Esophagus squamous epithelium (tissue), 5 donors: ENCODE data around the gene DPM3. TPM values are rescaled to one million over a fixed set of nuclear protein-coding genes. Genes with fewer than 3 reads are reported as not detected.

ENCODE experiments used
- DNase-seq: peaks from one replicate; lab custom pipeline; 2025; lab: John Stamatoyannopoulos, UW
- H3K27ac ChIP-seq, 4 donors: fragments of 200-600 bp; sonication (generic); one replicate each; pipeline ENCODE4 v1.5.1; 2016 to 2019; ENCODE audit warnings: mild to moderate bottlenecking in 1 of 4
- H3K27me3 ChIP-seq, 4 donors: fragments of 200-600 bp; sonication (generic); 1 replicate in 3 of 4; 2 replicates in 1 of 4; pipeline versions ENCODE4 v1.5.1 to v1.6.0; 2017 to 2021; ENCODE audit warnings: antibody characterized with exemption in 1 of 4
- H3K36me3 ChIP-seq, 3 donors: fragments of 200-600 bp; sonication (generic); one replicate each; pipeline ENCODE4 v1.5.1; 2016 to 2019
- H3K4me1 ChIP-seq, 3 donors: fragments of 200-600 bp; sonication (generic); one replicate each; pipeline ENCODE4 v1.5.1; 2017 to 2019
- H3K4me3 ChIP-seq, 4 donors: fragments of 200-600 bp; sonication (generic); 1 replicate in 3 of 4; 2 replicates in 1 of 4; pipeline ENCODE4 v1.5.1; 2016 to 2019; ENCODE audit warnings: mild to moderate bottlenecking in 2 of 4, moderate library complexity in 1 of 4
- H3K9me3 ChIP-seq, 3 donors: fragments of 200-600 bp; sonication (generic); one replicate each; pipeline ENCODE4 v1.5.1; 2016 to 2019
- POLR2A ChIP-seq, 4 donors: fragments of 450-650 bp; IDR thresholded peaks; one replicate each; pipeline ENCODE4 v1.6.1; 2017; ENCODE audit warnings: antibody characterized with exemption in 4 of 4, mild to moderate bottlenecking in 4 of 4, moderate library complexity in 3 of 4
- WGBS, 2 donors: methylation state at CpG; one replicate each; pipeline ENCODE4 v1.1.5; 2018; 5-methylcytosine and 5-hydroxymethylcytosine counted together
- intact Hi-C: fragments of 100-400 bp; cut with DNase I; formaldehyde crosslinking; loops from one replicate; pipeline ENCODE4 v1.15.0; 2022
- total RNA-seq, 4 donors: library from RNA; depleted of rRNA; stranded (reverse); fragments of >200 nt; gene quantifications; one replicate each; pipeline ENCODE4 v1.1.0, GENCODE V29; 2016
- TF ChIP-seq, protein P1 (sequence below), 6 experiments: fragments of 450-650 bp in 4 of 6; fragments of 200-600 bp in 2 of 6; sonication (generic) in 2 of 6; IDR thresholded peaks; one replicate each; pipeline ENCODE4 v1.5.1; 2016 to 2019; ENCODE audit warnings: antibody characterized with exemption in 6 of 6, mild to moderate bottlenecking in 4 of 6, moderate library complexity in 4 of 6
- donor health status: DM: yes; HTN: yes; CAD: no.

Gene DPM3
- total RNA-seq, 4 donors from 2014 or later, result 33.1 to 67.7 (median 45.4) TPM

DNA sequence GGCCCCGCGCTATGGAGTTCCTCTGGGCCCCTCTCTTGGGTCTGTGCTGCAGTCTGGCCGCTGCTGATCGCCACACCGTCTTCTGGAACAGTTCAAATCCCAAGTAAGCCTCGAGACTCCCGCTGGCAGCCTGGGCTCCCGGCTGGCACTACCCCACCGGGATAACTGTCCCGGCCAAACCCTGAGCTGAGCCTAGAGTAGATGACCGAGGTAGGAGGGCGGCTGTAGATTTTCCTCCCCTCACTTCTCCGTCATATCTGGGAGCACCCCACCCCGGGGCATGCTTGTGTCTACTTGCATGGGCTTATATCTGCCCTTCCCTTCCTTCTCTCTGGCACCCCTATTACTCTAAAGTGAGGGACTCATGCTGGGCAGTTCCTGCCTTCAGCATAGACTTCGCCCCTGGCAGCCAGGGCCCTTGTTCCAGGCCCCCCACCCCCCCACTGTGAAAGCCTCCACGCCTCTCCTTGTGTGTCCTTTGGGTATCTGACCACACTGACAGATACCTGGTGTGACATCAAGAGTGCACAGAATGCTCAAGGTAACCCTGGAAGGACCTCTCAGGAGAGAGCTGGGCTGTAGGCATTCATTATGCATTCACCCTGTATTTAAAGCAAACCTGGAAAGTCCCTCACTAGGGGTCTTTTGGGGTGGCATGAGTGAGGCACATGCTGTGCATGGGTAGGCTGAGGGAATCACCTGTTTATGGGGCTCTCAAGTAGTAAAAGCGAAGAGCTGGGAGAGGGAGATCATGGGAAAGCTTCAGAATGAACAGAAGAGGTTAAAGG is 12.2 kb downstream of the DPM3 start:
- DNase-seq, result no peak
- WGBS, 2 donors, result 2 to 8% methylated on average over 5 to 14 of the region's 17 CpGs
- TF ChIP-seq, protein P1, sequence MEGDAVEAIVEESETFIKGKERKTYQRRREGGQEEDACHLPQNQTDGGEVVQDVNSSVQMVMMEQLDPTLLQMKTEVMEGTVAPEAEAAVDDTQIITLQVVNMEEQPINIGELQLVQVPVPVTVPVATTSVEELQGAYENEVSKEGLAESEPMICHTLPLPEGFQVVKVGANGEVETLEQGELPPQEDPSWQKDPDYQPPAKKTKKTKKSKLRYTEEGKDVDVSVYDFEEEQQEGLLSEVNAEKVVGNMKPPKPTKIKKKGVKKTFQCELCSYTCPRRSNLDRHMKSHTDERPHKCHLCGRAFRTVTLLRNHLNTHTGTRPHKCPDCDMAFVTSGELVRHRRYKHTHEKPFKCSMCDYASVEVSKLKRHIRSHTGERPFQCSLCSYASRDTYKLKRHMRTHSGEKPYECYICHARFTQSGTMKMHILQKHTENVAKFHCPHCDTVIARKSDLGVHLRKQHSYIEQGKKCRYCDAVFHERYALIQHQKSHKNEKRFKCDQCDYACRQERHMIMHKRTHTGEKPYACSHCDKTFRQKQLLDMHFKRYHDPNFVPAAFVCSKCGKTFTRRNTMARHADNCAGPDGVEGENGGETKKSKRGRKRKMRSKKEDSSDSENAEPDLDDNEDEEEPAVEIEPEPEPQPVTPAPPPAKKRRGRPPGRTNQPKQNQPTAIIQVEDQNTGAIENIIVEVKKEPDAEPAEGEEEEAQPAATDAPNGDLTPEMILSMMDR (IDR thresholded peaks at IDR 0.05), result no peak
- no peak for TF ChIP-seq POLR2A (IDR thresholded peaks at IDR 0.05)
- Histone ChIP-seq H3K27me3 (peaks cover 0 to 26% (median 0%) of the 10 kb centered on the region in 4 donors), H3K4me3 (peak overlapping the region; percentile 71 to 87 (median 75)), H3K27ac (peak overlapping the region; percentile 93 to 100 (median 99)), H3K4me1 (peaks cover 24 to 100% (median 65%) of the 10 kb centered on the region in 3 donors), H3K9me3 (no peaks in the 10 kb centered on the region), H3K36me3 (peaks cover 10 to 27% (median 12%) of the 10 kb centered on the region in 3 donors)
- intact Hi-C loops, result no loop called here

DNA sequence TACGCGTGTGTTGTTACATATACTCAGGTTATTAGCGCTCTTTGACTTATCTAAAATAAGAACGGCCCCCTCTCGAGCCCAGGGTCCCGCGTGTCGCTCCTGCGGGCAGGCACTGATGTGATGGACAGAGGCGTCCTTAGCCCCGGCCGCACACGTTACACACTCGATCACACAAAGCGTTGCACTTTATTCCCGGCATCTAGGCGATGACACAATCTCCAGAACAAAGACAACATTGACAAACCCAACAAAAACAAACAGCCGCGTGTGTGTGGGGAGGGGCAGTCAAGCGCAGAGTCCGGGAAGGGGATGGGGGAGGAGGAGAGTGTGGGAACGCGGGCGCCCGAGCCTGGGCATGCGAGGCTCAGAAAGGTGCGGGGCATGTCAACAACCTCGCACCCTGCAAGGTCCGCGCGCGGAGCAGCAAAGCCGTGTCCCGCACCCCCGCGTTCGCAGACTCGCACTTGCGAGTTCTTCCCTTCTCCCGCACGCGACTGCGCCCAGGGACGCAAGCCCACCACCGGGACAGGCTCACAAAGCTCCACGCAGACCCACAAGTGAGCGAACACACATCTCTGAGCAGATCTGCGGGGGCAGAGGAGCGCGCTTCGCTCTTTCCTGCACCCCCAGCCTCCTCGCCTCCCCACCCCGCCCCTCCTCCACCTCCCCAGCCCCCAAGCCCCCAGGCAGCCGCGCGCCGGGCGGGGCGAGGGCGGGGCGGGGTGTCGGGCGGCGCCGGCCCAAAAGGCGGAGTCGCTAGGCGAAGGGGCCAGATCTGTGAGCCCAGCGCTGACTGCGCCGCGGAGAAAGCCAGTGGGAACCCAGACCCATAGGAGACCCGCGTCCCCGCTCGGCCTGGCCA is 13.0 kb downstream of the DPM3 start, which contains the start of gene EFNA1:
Gene EFNA1 (plus strand): TSS at position 772 of the 862 bp plus-strand sequence. CDS start 102 bp downstream, outside the sequence.
- Histone ChIP-seq H3K36me3 (peaks cover 10 to 19% (median 10%) of the 10 kb centered on the region in 3 donors), H3K4me1 (peaks cover 24 to 91% (median 58%) of the 10 kb centered on the region in 3 donors), H3K27me3 (peaks cover 0 to 26% (median 0%) of the 10 kb centered on the region in 4 donors), H3K9me3 (no peaks in the 10 kb centered on the region), H3K27ac (peak within 1 kb of the TSS; percentile 93 to 100 (median 99)), H3K4me3 (peak within 1 kb of the TSS; percentile 71 to 87 (median 75))
- TF ChIP-seq, protein P1 (IDR thresholded peaks at IDR 0.05), result no peak
- TF ChIP-seq POLR2A (IDR thresholded peaks at IDR 0.05), result peak in 3 of 4 donors; percentile 54 to 90 (median 87)
- intact Hi-C loops, result no loop called here
- DNase-seq, result no peak
- WGBS, 2 donors, result 0 to 1% methylated on average over 26 to 31 of the region's 76 CpGs

DNA sequence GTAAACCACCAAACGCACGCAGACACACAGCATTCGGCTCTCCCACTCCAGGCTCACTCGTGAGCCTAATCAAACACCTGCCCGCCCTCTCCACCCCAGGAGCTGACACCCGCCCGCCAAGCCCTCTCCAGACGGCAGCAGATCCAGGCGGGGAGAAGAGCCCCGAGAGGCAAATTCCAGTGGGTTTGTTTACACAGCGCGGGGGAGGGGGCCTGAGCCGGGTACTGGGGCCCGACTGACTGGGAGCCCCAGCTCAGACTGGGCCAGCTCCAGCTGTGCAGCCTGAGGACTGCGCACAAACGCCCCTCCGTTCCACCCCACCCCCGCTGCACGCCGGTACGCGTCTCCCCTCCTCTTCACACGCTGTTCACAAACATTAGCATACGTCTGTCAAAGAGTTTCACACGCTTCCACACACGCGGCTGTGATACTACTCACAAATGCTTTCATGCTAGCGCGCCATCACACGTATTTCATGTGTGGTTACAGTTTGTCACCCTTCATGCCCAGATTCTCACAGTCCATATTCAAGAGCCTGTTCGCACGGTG is 13.7 kb downstream of the DPM3 start:
- Histone ChIP-seq H3K4me1 (peaks cover 24 to 84% (median 51%) of the 10 kb centered on the region in 3 donors), H3K4me3 (peak overlapping the region; percentile 71 to 87 (median 75)), H3K9me3 (no peaks in the 10 kb centered on the region), H3K27me3 (peaks cover 0 to 26% (median 0%) of the 10 kb centered on the region in 4 donors), H3K27ac (peak overlapping the region; percentile 93 to 100 (median 99)), H3K36me3 (peaks cover 4 to 12% (median 8%) of the 10 kb centered on the region in 3 donors)
- intact Hi-C loops, result no loop called here
- no peak for DNase-seq
- 0 to 6% methylated on average over 14 to 28 of the region's 32 CpGs for WGBS, 2 donors
- TF ChIP-seq, protein P1 (IDR thresholded peaks at IDR 0.05), result peak in 1 of 6 experiments; percentile 6
- TF ChIP-seq POLR2A (IDR thresholded peaks at IDR 0.05), result no peak

DNA sequence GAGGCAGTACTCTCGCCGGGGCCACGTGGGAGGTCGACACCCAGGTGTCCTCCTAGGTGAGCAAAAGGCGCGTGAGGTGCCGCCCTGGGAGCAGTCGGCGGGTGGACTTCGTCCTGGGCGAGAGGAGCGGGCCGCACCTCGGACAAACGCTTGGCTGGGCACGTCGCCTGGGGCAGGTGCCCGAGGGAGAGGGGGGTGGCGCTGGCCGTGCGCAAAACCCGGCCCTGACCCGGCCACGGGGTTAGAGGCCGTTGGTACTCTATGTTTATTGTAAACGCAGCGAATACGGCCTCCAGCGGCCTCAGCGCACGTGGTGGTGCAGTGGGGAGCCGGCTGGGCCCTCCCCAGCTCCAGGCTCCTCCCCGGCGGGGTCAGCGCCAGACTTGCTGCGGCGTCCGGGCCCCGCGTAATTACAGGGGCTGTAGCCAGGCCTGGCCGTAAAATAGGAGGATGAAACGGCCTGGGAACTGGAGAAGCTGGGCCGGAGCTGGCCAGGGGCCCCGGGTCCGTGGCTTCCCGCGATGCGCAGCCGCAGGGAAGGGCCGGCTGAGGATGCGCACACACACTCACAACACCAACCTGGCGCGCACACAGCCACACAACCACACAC is 14.3 kb downstream of the DPM3 start:
- Histone ChIP-seq H3K27ac (peak overlapping the region; percentile 93 to 100 (median 99)), H3K4me3 (peak overlapping the region; percentile 71 to 87 (median 75)), H3K27me3 (peaks cover 0 to 26% (median 0%) of the 10 kb centered on the region in 4 donors), H3K36me3 (peaks cover 0 to 6% (median 3%) of the 10 kb centered on the region in 3 donors), H3K4me1 (peaks cover 24 to 82% (median 46%) of the 10 kb centered on the region in 3 donors), H3K9me3 (no peaks in the 10 kb centered on the region)
- TF ChIP-seq, protein P1 (IDR thresholded peaks at IDR 0.05), result no peak
- peak in 1 of 4 donors; percentile 17 for TF ChIP-seq POLR2A (IDR thresholded peaks at IDR 0.05)
- DNase-seq, result no peak
- intact Hi-C loops, result no loop called here
- 26% methylated on average over 4 of the region's 53 CpGs; no CpG with 5 or more reads in 1 of the 2 donors for WGBS, 2 donors
